DOHH2 (cell line): Measurements from ENCODE around the gene RAB20.

ENCODE experiments used
- H3F3A ChIP-seq: fragments of 200-600 bp; sonication (generic), shearing (Covaris generic); 2 replicates; pipeline ENCODE4 v1.6.0; 2016; ENCODE audit warnings: antibody characterized with exemption, mild to moderate bottlenecking; ENCODE audit not compliant: control insufficient read depth, insufficient read depth
- H3K27ac ChIP-seq: fragments of 200-600 bp; sonication (generic); 2 replicates; pipeline ENCODE4 v1.5.1; 2014; ENCODE audit warnings: low read depth, mild to moderate bottlenecking, low read length, moderate library complexity
- H3K27me3 ChIP-seq: fragments of 200-600 bp; sonication (generic); 2 replicates; pipeline ENCODE4 v1.6.1; 2014; ENCODE audit warnings: mild to moderate bottlenecking, low read length, mixed read lengths; ENCODE audit not compliant: control insufficient read depth
- H3K36me3 ChIP-seq: fragments of 200-600 bp; sonication (generic); 2 replicates; pipeline ENCODE4 v1.6.1; 2014; ENCODE audit warnings: mild to moderate bottlenecking, low read length, moderate library complexity, mixed read lengths; ENCODE audit not compliant: control insufficient read depth
- H3K4me1 ChIP-seq: fragments of 200-600 bp; sonication (generic); 2 replicates; pipeline ENCODE4 v1.6.1; 2014; ENCODE audit warnings: mild to moderate bottlenecking, low read length, mixed read lengths; ENCODE audit not compliant: control insufficient read depth
- H3K4me2 ChIP-seq: fragments of 200-600 bp; sonication (generic); 2 replicates; pipeline ENCODE4 v1.6.0; 2014; ENCODE audit warnings: mild to moderate bottlenecking, low read length, moderate library complexity
- H3K4me3 ChIP-seq: fragments of 200-600 bp; sonication (generic); 2 replicates; pipeline ENCODE4 v1.5.1; 2014; ENCODE audit warnings: mild to moderate bottlenecking, low read length, mixed read lengths
- H3K79me2 ChIP-seq: fragments of 200-600 bp; sonication (generic); 2 replicates; pipeline ENCODE4 v1.6.1; 2014; ENCODE audit warnings: mild to moderate bottlenecking, low read length, mixed read lengths; ENCODE audit not compliant: control insufficient read depth
- H3K9me2 ChIP-seq: fragments of 200-600 bp; sonication (generic); replicated peaks from 2 replicates; pipeline ENCODE4 v1.6.1; 2014; ENCODE audit warnings: mild to moderate bottlenecking, low read length, mixed read lengths; ENCODE audit not compliant: control insufficient read depth
- H3K9me3 ChIP-seq: fragments of 200-600 bp; sonication (generic); 2 replicates; pipeline ENCODE4 v1.6.1; 2014; ENCODE audit warnings: antibody characterized with exemption, low read length, mixed read lengths; ENCODE audit not compliant: control insufficient read depth, insufficient read depth
- H4K20me1 ChIP-seq: fragments of 200-600 bp; sonication (generic); 2 replicates; pipeline ENCODE4 v1.6.0; 2014; ENCODE audit warnings: low read depth, mild to moderate bottlenecking, antibody characterized with exemption, low read length, moderate library complexity; ENCODE audit not compliant: control insufficient read depth, insufficient read depth
- CTCF ChIP-seq: fragments of 200-600 bp; sonication (generic); IDR thresholded peaks from one replicate; pipeline ENCODE4 v1.5.1; 2014; ENCODE audit warnings: antibody characterized with exemption, mild to moderate bottlenecking, low read depth, low read length; ENCODE audit not compliant: poor library complexity, severe bottlenecking
- EZH2phosphoT487 ChIP-seq: fragments of 200-600 bp; sonication (generic); IDR thresholded peaks from 2 replicates; pipeline ENCODE4 v1.6.1; 2017; ENCODE audit warnings: borderline replicate concordance, mild to moderate bottlenecking, antibody characterized with exemption, low read length, moderate library complexity, mixed read lengths

The RAB20 gene

GRCh38 chr13:110517505-110518225 is 43.9 kb downstream of the RAB20 start:
- no peak for TF ChIP-seq CTCF
- TF ChIP-seq EZH2phosphoT487, result no peak
- H3K9me2 ChIP-seq, result no peaks in the 10 kb centered on the region
- H3K4me3 ChIP-seq, result no peak overlapping the region
- H3K9me3 ChIP-seq, result no peaks in the 10 kb centered on the region
- H3K36me3 ChIP-seq, result no peaks in the 10 kb centered on the region
- H3K4me2 ChIP-seq, result no peak overlapping the region
- H3K27ac ChIP-seq, result no peak overlapping the region
- no peaks in the 10 kb centered on the region for H3K79me2 ChIP-seq
- peaks cover 5% of the 10 kb centered on the region for H3K4me1 ChIP-seq
- H4K20me1 ChIP-seq, result no peaks in the 10 kb centered on the region
- H3K27me3 ChIP-seq, result peaks cover 3% of the 10 kb centered on the region
- no peaks in the 10 kb centered on the region for H3F3A ChIP-seq

- H3F3A ChIP-seq, result no peaks in the 10 kb centered on the region
- no peaks in the 10 kb centered on the region for H3K36me3 ChIP-seq
- H3K4me1 ChIP-seq, result peaks cover 5% of the 10 kb centered on the region
- peaks cover 3% of the 10 kb centered on the region for H3K27me3 ChIP-seq
- no peak overlapping the region for H3K4me3 ChIP-seq
- H3K79me2 ChIP-seq, result no peaks in the 10 kb centered on the region
- H3K9me3 ChIP-seq, result no peaks in the 10 kb centered on the region
- TF ChIP-seq EZH2phosphoT487, result no peak
- TF ChIP-seq CTCF, result no peak
- H3K4me2 ChIP-seq, result no peak overlapping the region
- H4K20me1 ChIP-seq, result no peaks in the 10 kb centered on the region
- no peaks in the 10 kb centered on the region for H3K9me2 ChIP-seq
- H3K27ac ChIP-seq, result no peak overlapping the region
Observed at GRCh38 chr13:110516500-110516899, 45.0 kb downstream of the RAB20 start.

- H3K79me2 ChIP-seq, result no peaks in the 10 kb centered on the region
- no peaks in the 10 kb centered on the region for H3F3A ChIP-seq
- no peaks in the 10 kb centered on the region for H3K9me3 ChIP-seq
- no peak overlapping the region for H3K4me3 ChIP-seq
- H3K27me3 ChIP-seq, result peaks cover under 1% of the 10 kb centered on the region
- no peak overlapping the region for H3K4me2 ChIP-seq
- no peaks in the 10 kb centered on the region for H3K36me3 ChIP-seq
- no peaks in the 10 kb centered on the region for H3K9me2 ChIP-seq
- no peak for TF ChIP-seq EZH2phosphoT487
- no peak for TF ChIP-seq CTCF
- H3K27ac ChIP-seq, result no peak overlapping the region
- H4K20me1 ChIP-seq, result no peaks in the 10 kb centered on the region
- H3K4me1 ChIP-seq, result peaks cover 10% of the 10 kb centered on the region
Observed at GRCh38 chr13:110512198-110512740, 49.3 kb downstream of the RAB20 start.
